H9 (cell line): ENCODE measurements around the gene ADAMTSL4. TPM values are rescaled to one million over a fixed set of nuclear protein-coding genes. Genes with fewer than 3 reads are reported as not detected.

Experiments used
- DNase-seq: peaks from one replicate; pipeline ENCODE4 v3.0.0-alpha.2; 2017
- H2AFZ ChIP-seq: one replicate; pipeline ENCODE4 v1.6.1; 2013; ENCODE audit warnings: mild to moderate bottlenecking, low read length, control low read depth, moderate library complexity
- H2AK5ac ChIP-seq: 2 replicates; pipeline ENCODE4 v1.6.1; 2013; ENCODE audit warnings: low read length, control low read depth, mixed read lengths; ENCODE audit not compliant: insufficient read length
- H2BK120ac ChIP-seq: one replicate; pipeline ENCODE4 v1.6.1; 2013; ENCODE audit warnings: low read depth, mild to moderate bottlenecking, low read length, control low read depth, inconsistent platforms; ENCODE audit not compliant: poor library complexity, severe bottlenecking
- H2BK12ac ChIP-seq: 2 replicates; pipeline ENCODE4 v1.6.1; 2013; ENCODE audit warnings: low read length, control low read depth, mixed read lengths, low read depth; ENCODE audit not compliant: insufficient read length
- H2BK15ac ChIP-seq: 2 replicates; pipeline ENCODE4 v1.6.1; 2013; ENCODE audit warnings: low read depth, low read length, control low read depth
- H2BK20ac ChIP-seq: one replicate; pipeline ENCODE4 v1.6.1; 2013; ENCODE audit warnings: low read depth, mild to moderate bottlenecking, low read length, control low read depth, inconsistent platforms; ENCODE audit not compliant: poor library complexity, severe bottlenecking
- H2BK5ac ChIP-seq: 2 replicates; pipeline ENCODE4 v1.6.1; 2013; ENCODE audit warnings: low read length, control low read depth, mixed read lengths; ENCODE audit not compliant: insufficient read length
- H3K14ac ChIP-seq: 2 replicates; pipeline ENCODE4 v1.6.1; 2013; ENCODE audit warnings: low read length, control low read depth; ENCODE audit not compliant: insufficient read depth
- H3K18ac ChIP-seq: 2 replicates; pipeline ENCODE4 v1.6.1; 2013; ENCODE audit warnings: low read depth, mild to moderate bottlenecking, mixed read lengths, low read length, control low read depth; ENCODE audit not compliant: insufficient read length
- H3K23ac ChIP-seq: 2 replicates; pipeline ENCODE4 v1.6.1; 2013; ENCODE audit warnings: low read length, control low read depth, mixed read lengths, low read depth; ENCODE audit not compliant: insufficient read length
- H3K23me2 ChIP-seq: 2 replicates; pipeline ENCODE4 v1.6.1; 2013; ENCODE audit warnings: low read depth, mild to moderate bottlenecking, mixed read lengths, low read length, control low read depth; ENCODE audit not compliant: insufficient read length, poor library complexity, severe bottlenecking
- H3K27ac ChIP-seq: 2 replicates; pipeline ENCODE4 v1.5.1; 2013; ENCODE audit warnings: low read length, control low read depth, mixed read lengths, low read depth; ENCODE audit not compliant: insufficient read length
- H3K27me3 ChIP-seq: 2 replicates; pipeline ENCODE4 v1.6.1; 2013; ENCODE audit warnings: low read length, control low read depth, inconsistent platforms; ENCODE audit not compliant: insufficient read depth
- H3K4ac ChIP-seq: 2 replicates; pipeline ENCODE4 v1.6.1; 2013; ENCODE audit warnings: low read depth, mild to moderate bottlenecking, control low read depth, inconsistent platforms, low read length, moderate library complexity
- H3K4me1 ChIP-seq: 2 replicates; pipeline ENCODE4 v1.6.1; 2013; ENCODE audit warnings: low read length, control low read depth, inconsistent platforms; ENCODE audit not compliant: insufficient read depth
- H3K4me2 ChIP-seq: 2 replicates; pipeline ENCODE4 v1.6.1; 2013; ENCODE audit warnings: low read length, control low read depth, mixed read lengths; ENCODE audit not compliant: insufficient read length, insufficient read depth
- H3K56ac ChIP-seq: 2 replicates; pipeline ENCODE4 v1.6.1; 2013; ENCODE audit warnings: low read depth, mild to moderate bottlenecking, mixed read lengths, low read length, control low read depth; ENCODE audit not compliant: insufficient read length
- H3K79me1 ChIP-seq: 2 replicates; pipeline ENCODE4 v1.6.1; 2013; ENCODE audit warnings: low read depth, mild to moderate bottlenecking, moderate library complexity, low read length, control low read depth, inconsistent platforms; ENCODE audit not compliant: insufficient read depth, poor library complexity, severe bottlenecking
- H3K79me2 ChIP-seq: 2 replicates; pipeline ENCODE4 v1.6.1; 2013; ENCODE audit warnings: low read length, control low read depth, inconsistent platforms; ENCODE audit not compliant: insufficient read depth
- H3K9ac ChIP-seq: 2 replicates; pipeline ENCODE4 v1.6.1; 2013; ENCODE audit warnings: low read length, control low read depth, mixed read lengths; ENCODE audit not compliant: insufficient read length; ENCODE audit errors: extremely low read depth
- H3K9me3 ChIP-seq: one replicate; pipeline ENCODE4 v1.6.1; 2013; ENCODE audit warnings: low read depth, low read length, inconsistent platforms; ENCODE audit not compliant: control insufficient read depth
- H3T11ph ChIP-seq: one replicate; pipeline ENCODE4 v1.6.1; 2013; ENCODE audit warnings: mild to moderate bottlenecking, low read length, control low read depth, inconsistent platforms
- H4K20me1 ChIP-seq: one replicate; pipeline ENCODE4 v1.6.1; 2013; ENCODE audit not compliant: control insufficient read depth, insufficient read length, insufficient read depth
- H4K5ac ChIP-seq: 2 replicates; pipeline ENCODE4 v1.6.1; 2013; ENCODE audit warnings: low read depth, mild to moderate bottlenecking, mixed read lengths, low read length, control low read depth; ENCODE audit not compliant: insufficient read length
- H4K8ac ChIP-seq: replicated peaks from 2 replicates; pipeline ENCODE4 v1.6.1; 2013; ENCODE audit warnings: low read length, control low read depth, mixed read lengths, low read depth; ENCODE audit not compliant: insufficient read length
- H4K91ac ChIP-seq: 2 replicates; pipeline ENCODE4 v1.6.1; 2013; ENCODE audit warnings: low read depth, mild to moderate bottlenecking, moderate library complexity, mixed read lengths, low read length, control low read depth; ENCODE audit not compliant: insufficient read length
- H3K27ac Mint-ChIP-seq, 3 experiments: 2 replicates in 2 of 3; 3 replicates in 1 of 3; pipeline ENCODE4 v1.8.0; 2020 to 2021; ENCODE audit warnings: mixed read lengths in 3 of 3, mild to moderate bottlenecking in 1 of 3, moderate library complexity in 1 of 3
- H3K27me3 Mint-ChIP-seq: 2 replicates; pipeline ENCODE4 v1.8.0; 2021; ENCODE audit warnings: low read depth, mild to moderate bottlenecking, moderate library complexity, mixed read lengths
- H3K36me3 Mint-ChIP-seq, 3 experiments: 2 replicates in 2 of 3; 3 replicates in 1 of 3; pipeline ENCODE4 v1.8.0; 2020 to 2021; ENCODE audit warnings: low read depth in 3 of 3, mixed read lengths in 3 of 3; ENCODE audit not compliant: insufficient read depth in 1 of 3
- H3K4me1 Mint-ChIP-seq, 2 experiments: 2 replicates each; pipeline ENCODE4 v1.8.0; 2020; ENCODE audit warnings: mixed read lengths in 2 of 2
- H3K4me3 Mint-ChIP-seq, 2 experiments: 2 replicates in 1 of 2; 3 replicates in 1 of 2; pipeline ENCODE4 v1.8.0; 2020 to 2021; ENCODE audit warnings: mild to moderate bottlenecking in 2 of 2, mixed read lengths in 2 of 2, moderate library complexity in 1 of 2
- H3K9me3 Mint-ChIP-seq, 2 experiments: 2 replicates in 1 of 2; 3 replicates in 1 of 2; pipeline ENCODE4 v1.8.0; 2020; ENCODE audit warnings: mild to moderate bottlenecking in 2 of 2, mixed read lengths in 2 of 2, moderate library complexity in 1 of 2
- CTCF ChIP-seq: fragments of 200-600 bp; sonication (generic); conservative IDR thresholded peaks from 3 replicates; pipeline ENCODE4 v1.8.0; 2021; ENCODE audit warnings: antibody characterized with exemption, mild to moderate bottlenecking
- WGBS: extraction: QIAGEN DNeasy Blood & Tissue Kit; methylation state at CpG from one replicate; pipeline ENCODE4 v1.1.7; 2013; ENCODE audit warnings: missing lambda C conversion rate, low lambda C conversion rate, mixed read lengths; ENCODE audit not compliant: insufficient read length; ENCODE audit errors: extremely low coverage; 5-methylcytosine and 5-hydroxymethylcytosine counted together
- total RNA-seq: library from RNA; stranded (reverse); gene quantifications from 2 replicates; pipeline ENCODE4 v1.2.1, GENCODE V29; 2021

Gene ADAMTSL4
- total RNA-seq, 1 experiment from 2014 or later = 6.1 TPM

DNA sequence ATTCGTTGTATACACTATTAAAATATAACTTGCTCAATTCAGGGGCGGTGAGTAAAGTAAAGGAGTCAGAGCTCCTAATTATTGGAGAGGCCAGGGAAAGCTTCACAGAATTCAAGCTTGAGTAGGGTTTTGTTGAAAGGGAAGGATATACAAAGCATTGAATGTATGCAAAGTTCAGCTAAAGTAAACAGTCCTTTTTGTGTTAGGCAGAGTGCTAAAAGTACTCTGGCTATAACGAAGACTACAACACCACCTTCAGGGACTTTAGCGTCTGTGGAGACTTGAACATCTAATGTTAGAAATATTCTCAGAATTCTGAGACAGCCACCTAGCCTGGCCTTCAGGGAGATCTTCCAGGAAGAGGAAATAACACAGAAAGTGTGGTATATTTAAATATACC is 32.6 kb upstream of the ADAMTSL4 start:
- Histone ChIP-seq H3K27me3 (no peaks in the 10 kb centered on the region), H3K79me2 (no peaks in the 10 kb centered on the region), H3K4me1 (peaks cover 2% of the 10 kb centered on the region; the same call in 1 of the 2 replicates), H3K4ac (no peak overlapping the region), H3K14ac (no peak overlapping the region), H3K18ac (no peak overlapping the region), H3K23ac (no peak overlapping the region), H3K27ac (no peak overlapping the region), H4K91ac (no peak overlapping the region), H2BK20ac (no peak overlapping the region), H2BK120ac (no peak overlapping the region), H3K56ac (no peak overlapping the region), H3K9ac (no peak overlapping the region), H3K9me3 (no peaks in the 10 kb centered on the region), H4K20me1 (peaks cover 2% of the 10 kb centered on the region), H2AFZ (no peak overlapping the region), H3K79me1 (no peaks in the 10 kb centered on the region), H3K4me2 (peak overlapping the region; percentile 96), H4K5ac (no peak overlapping the region), H3T11ph (no peak overlapping the region), H2BK15ac (no peak overlapping the region), H4K8ac (no peak overlapping the region), H2BK12ac (no peak overlapping the region), H3K23me2 (peaks cover 12% of the 10 kb centered on the region), H2BK5ac (no peak overlapping the region), H2AK5ac (no peak overlapping the region)
- no CpG with 5 or more reads among the region's 4 CpGs for WGBS
- DNase-seq = no peak
- H3K27me3 Mint-ChIP-seq = peaks cover 1% of the 10 kb centered on the region; the same call in 1 of the 2 replicates
- H3K36me3 Mint-ChIP-seq = peaks cover 0 to 10% (median 0%) of the 10 kb centered on the region in 3 experiments; a peak in 4 of 7 replicates
- H3K27ac Mint-ChIP-seq = no peak overlapping the region; a peak in 1 of 7 replicates
- peaks cover 9 to 13% of the 10 kb centered on the region in 2 experiments for H3K4me1 Mint-ChIP-seq
- no peak for TF ChIP-seq CTCF
- peak overlapping the region; percentile 91 for H3K4me3 Mint-ChIP-seq
- no peaks in the 10 kb centered on the region for H3K9me3 Mint-ChIP-seq
